ENCODE results near the gene SIL1. TPM values are rescaled to one million over a fixed set of nuclear protein-coding genes. Genes with fewer than 3 reads are reported as not detected.

Gene SIL1
- total and polyA plus RNA-seq, 8 donors = 22.2 to 83.6 (median 33.4) TPM

- no peaks in the 10 kb centered on the region for H3K27me3 ChIP-seq
- no peak for DNase-seq
- no peak overlapping the region for H3K4me3 ChIP-seq
- 78 to 93% (median 85%) methylated on average over 5 of the region's 5 CpGs for WGBS, 5 donors
- H3K36me3 ChIP-seq = peaks cover 0 to 11% (median 2%) of the 10 kb centered on the region in 4 donors
- H3K4me1 ChIP-seq = peaks cover 0 to 26% (median 7%) of the 10 kb centered on the region in 4 donors
- intact Hi-C loops (cut with DNase I; ENCODE audit: low total_unique reads) = no loop called here
- TF ChIP-seq POLR2AphosphoS5 (IDR thresholded peaks at IDR 0.05) = no peak
- no peak for TF ChIP-seq POLR2A (IDR thresholded peaks at IDR 0.05)
- no peak for TF ChIP-seq CTCF (IDR thresholded peaks at IDR 0.05)
- no peak for TF ChIP-seq EP300 (IDR thresholded peaks at IDR 0.05)
- no peaks in the 10 kb centered on the region for H3K9me3 ChIP-seq
- H3K27ac ChIP-seq = no peak overlapping the region
These were observed 211.9 kb downstream of the SIL1 start for GRCh38 chr5:138986186-138986800.

GRCh38 chr5:138985683-138986082 lies 212.5 kb downstream of the SIL1 start:
- TF ChIP-seq CTCF (IDR thresholded peaks at IDR 0.05) (no peak), EP300 (IDR thresholded peaks at IDR 0.05) (no peak), POLR2A (IDR thresholded peaks at IDR 0.05) (no peak), POLR2AphosphoS5 (IDR thresholded peaks at IDR 0.05) (no peak)
- intact Hi-C loops (cut with DNase I; ENCODE audit: low total_unique reads) = no loop called here
- WGBS, 5 donors = 51 to 76% (median 72%) methylated on average over 3 to 6 of the region's 6 CpGs
- H3K27ac ChIP-seq = peak overlapping the region in 4 of 5 donors; percentile 36 to 52 (median 42)
- no peak overlapping the region for H3K4me3 ChIP-seq
- peaks cover 0 to 11% (median 2%) of the 10 kb centered on the region in 4 donors for H3K36me3 ChIP-seq
- H3K4me1 ChIP-seq = peaks cover 0 to 28% (median 7%) of the 10 kb centered on the region in 4 donors
- no peaks in the 10 kb centered on the region for H3K27me3 ChIP-seq
- no peaks in the 10 kb centered on the region for H3K9me3 ChIP-seq
- DNase-seq = no peak

DNA sequence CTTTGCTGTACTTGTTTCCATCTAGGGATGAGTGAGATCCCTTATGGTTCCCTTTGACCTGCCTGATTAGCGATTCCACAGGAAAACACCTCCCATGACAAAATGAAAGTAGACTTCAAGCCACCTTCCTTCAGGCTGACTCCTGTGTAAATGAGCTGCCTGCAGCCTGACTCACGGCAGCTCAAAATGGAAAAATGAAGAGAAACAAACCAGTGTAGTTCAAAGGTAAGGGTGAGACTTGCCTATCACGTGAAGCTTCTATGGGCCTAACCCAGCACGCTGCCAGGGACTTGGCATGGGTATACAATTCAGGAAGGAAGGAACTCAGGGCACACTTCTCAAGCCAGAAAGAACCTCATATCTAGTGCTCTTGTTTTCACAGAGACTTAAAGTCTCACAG lies 212.9 kb downstream of the SIL1 start:
- Histone ChIP-seq H3K4me3 (no peak overlapping the region), H3K27me3 (no peaks in the 10 kb centered on the region), H3K4me1 (peaks cover 0 to 28% (median 8%) of the 10 kb centered on the region in 4 donors), H3K36me3 (peaks cover 0 to 8% (median 2%) of the 10 kb centered on the region in 4 donors), H3K9me3 (no peaks in the 10 kb centered on the region), H3K27ac (peak overlapping the region in 4 of 5 donors; percentile 36 to 52 (median 42))
- intact Hi-C loops (cut with DNase I; ENCODE audit: low total_unique reads) = no loop called here
- peak in 1 of 2 donors; percentile 52 for DNase-seq
- TF ChIP-seq EP300 (IDR thresholded peaks at IDR 0.05) (no peak), POLR2A (IDR thresholded peaks at IDR 0.05) (no peak), CTCF (IDR thresholded peaks at IDR 0.05) (no peak), POLR2AphosphoS5 (IDR thresholded peaks at IDR 0.05) (peak in 1 of 3 donors; percentile 7)
- 55 to 75% (median 61%) methylated on average over 4 of the region's 4 CpGs for WGBS, 5 donors

DNA sequence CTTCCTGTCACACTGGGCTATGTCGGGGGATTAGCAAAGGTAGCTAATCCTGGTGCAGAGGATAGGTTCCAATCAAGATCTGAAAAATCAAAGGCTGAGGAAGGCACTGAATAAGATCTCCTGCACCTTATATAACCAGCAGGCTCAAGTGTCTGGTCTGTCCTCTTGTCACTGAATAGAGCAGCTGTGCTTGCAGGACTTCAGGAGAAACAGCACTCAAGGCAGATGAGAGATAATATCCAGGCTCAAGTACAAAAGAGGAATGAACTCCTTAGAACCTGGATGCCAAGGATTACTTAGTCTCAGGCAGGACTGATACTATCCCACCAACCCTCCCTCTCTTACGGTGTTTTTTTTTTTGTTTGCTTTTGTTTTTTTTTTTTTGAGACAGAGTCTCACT lies 214.2 kb downstream of the SIL1 start:
- no peak for DNase-seq
- Histone ChIP-seq H3K4me1 (peaks cover 0 to 28% (median 8%) of the 10 kb centered on the region in 4 donors), H3K27ac (no peak overlapping the region), H3K4me3 (no peak overlapping the region), H3K36me3 (peaks cover 0 to 3% (median 0%) of the 10 kb centered on the region in 4 donors), H3K27me3 (no peaks in the 10 kb centered on the region), H3K9me3 (no peaks in the 10 kb centered on the region)
- intact Hi-C loops (cut with DNase I; ENCODE audit: low total_unique reads) = no loop called here
- WGBS, 5 donors = 72 to 92% (median 83%) methylated on average over 2 of the region's 2 CpGs
- TF ChIP-seq CTCF (IDR thresholded peaks at IDR 0.05) = no peak
- no peak for TF ChIP-seq EP300 (IDR thresholded peaks at IDR 0.05)
- TF ChIP-seq POLR2AphosphoS5 (IDR thresholded peaks at IDR 0.05) = no peak
- TF ChIP-seq POLR2A (IDR thresholded peaks at IDR 0.05) = no peak
